ENCODE results near the gene ADAM33. TPM values are rescaled to one million over a fixed set of nuclear protein-coding genes. Genes with fewer than 3 reads are reported as not detected.

ADAM33 gene
- total and polyA plus RNA-seq, 2 of the 8 experiments (the other 6 are each of a cell fraction or from before 2014, with no cell fraction given), result 4.2 to 6.0 TPM

GRCh38 chr20:3687655-3688054, 5.8 kb upstream of the ADAM33 start (continued):
- TF ChIP-seq EP300 (IDR thresholded peaks at IDR 0.05; ENCODE audit: borderline replicate concordance in 1 of 2, low read depth in 2 of 2, low read length in 2 of 2) (no peak), SRF (IDR thresholded peaks at IDR 0.05; ENCODE audit: low read depth, low read length) (no peak), SP4 (IDR thresholded peaks at IDR 0.05; ENCODE audit: low read length) (no peak), JUND (IDR thresholded peaks at IDR 0.05; ENCODE audit: low read length) (no peak), KDM1A (IDR thresholded peaks at IDR 0.05; ENCODE audit: borderline replicate concordance, low read length) (no peak), KDM4A (IDR thresholded peaks at IDR 0.05; ENCODE audit: low read depth, low read length, severe bottlenecking) (no peak), TAF1 (IDR thresholded peaks at IDR 0.05; ENCODE audit: low read depth, low read length) (no peak), CTBP2 (IDR thresholded peaks at IDR 0.05; ENCODE audit: borderline replicate concordance, insufficient read depth, insufficient read length, low read length) (no peak), FOSL1 (IDR thresholded peaks at IDR 0.05; ENCODE audit: insufficient read depth, low read depth, low read length) (no peak), ASH2L (IDR thresholded peaks at IDR 0.05; ENCODE audit: low read length) (no peak)

All from H1 (cell line).